ENCODE measurements around the gene PDE2A. TPM values are rescaled to one million over a fixed set of nuclear protein-coding genes. Genes with fewer than 3 reads are reported as not detected.

The PDE2A gene
- total and polyA plus RNA-seq, 10 of the 15 experiments (the other 5 are each of a cell fraction or from before 2014, with no cell fraction given): 0.06 to 0.15 (median 0.11) TPM; not detected in 6

DNA sequence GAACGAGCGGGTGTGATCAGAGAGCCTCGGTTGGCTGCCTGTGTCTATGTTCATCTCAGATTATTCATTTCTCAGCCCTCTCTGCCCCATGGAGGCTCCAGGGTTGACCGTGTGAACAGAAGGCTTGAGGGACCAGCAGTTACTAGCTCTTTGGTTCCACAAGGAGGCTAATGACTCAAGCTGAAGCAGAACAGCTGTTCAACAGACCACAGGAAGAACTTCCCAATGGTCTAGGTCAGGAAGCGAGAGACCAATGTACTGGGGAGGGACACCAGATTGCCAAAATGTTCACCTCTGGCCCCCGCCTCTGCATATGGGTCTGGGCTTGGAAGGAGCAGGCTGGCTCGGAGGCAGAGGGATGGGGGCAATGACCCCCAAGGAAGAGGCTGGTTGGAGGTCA, 14.7 kb upstream of the PDE2A start (continued):
- TF ChIP-seq NR2F1 (conservative IDR thresholded peaks at IDR 0.05) (no peak), SUZ12 (IDR thresholded peaks at IDR 0.05; ENCODE audit: unreplicated experiment) (no peak), RCOR1 (conservative IDR thresholded peaks at IDR 0.05; ENCODE audit: low read depth, low read length) (no peak), MYB (IDR thresholded peaks at IDR 0.05; ENCODE audit: borderline replicate concordance, low read depth, low read length) (no peak), SP1 (IDR thresholded peaks at IDR 0.05; ENCODE audit: low read depth, low read length) (no peak), MEF2B (IDR thresholded peaks at IDR 0.05; ENCODE audit: partially characterized antibody, poor library complexity, severe bottlenecking) (no peak), STAT1 (conservative IDR thresholded peaks at IDR 0.05) (no peak)
- TF ChIP-seq, protein P1, sequence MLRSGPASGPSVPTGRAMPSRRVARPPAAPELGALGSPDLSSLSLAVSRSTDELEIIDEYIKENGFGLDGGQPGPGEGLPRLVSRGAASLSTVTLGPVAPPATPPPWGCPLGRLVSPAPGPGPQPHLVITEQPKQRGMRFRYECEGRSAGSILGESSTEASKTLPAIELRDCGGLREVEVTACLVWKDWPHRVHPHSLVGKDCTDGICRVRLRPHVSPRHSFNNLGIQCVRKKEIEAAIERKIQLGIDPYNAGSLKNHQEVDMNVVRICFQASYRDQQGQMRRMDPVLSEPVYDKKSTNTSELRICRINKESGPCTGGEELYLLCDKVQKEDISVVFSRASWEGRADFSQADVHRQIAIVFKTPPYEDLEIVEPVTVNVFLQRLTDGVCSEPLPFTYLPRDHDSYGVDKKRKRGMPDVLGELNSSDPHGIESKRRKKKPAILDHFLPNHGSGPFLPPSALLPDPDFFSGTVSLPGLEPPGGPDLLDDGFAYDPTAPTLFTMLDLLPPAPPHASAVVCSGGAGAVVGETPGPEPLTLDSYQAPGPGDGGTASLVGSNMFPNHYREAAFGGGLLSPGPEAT (IDR thresholded peaks at IDR 0.05; ENCODE audit: low read depth): no peak

DNA sequence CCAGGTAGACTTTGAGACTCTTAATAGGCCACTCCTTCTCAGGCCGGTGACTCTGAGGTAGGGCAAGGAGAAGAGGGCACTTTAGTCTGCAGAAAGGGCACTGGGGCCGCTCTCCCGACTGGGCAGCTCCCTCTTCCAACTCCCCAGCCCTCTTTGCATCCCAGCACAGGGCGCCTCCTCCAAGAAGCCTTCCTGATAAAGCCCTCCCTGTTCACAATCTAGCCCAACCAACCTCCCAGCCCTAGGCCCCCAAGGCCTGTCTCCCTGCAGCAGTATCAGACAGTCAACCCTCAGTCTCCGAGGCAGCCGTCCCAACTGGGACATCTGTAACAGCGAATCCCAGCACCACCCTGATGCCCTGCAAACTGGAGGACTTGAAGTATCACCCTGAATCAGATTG, 14.3 kb upstream of the PDE2A start:
- CTCF ChIA-PET: no interaction called here
- DNase-seq (ENCODE audit: low read depth, low spot score) (no peak), FAIRE-seq (no peak), ATAC-seq (no peak)
- H2AFZ ChIP-seq (ENCODE audit: control insufficient read depth, low read depth, low read length): no peak overlapping the region
- no peak overlapping the region for H3K4me3 ChIP-seq
- H3K27ac ChIP-seq (ENCODE audit: control insufficient read depth, insufficient read depth): no peak overlapping the region
- H3K36me3 ChIP-seq (ENCODE audit: control insufficient read depth in 2 of 2, insufficient read depth in 2 of 2, low read length in 1 of 2): peaks cover 33 to 37% of the 10 kb centered on the region in 2 experiments
- no TSS peak for BruUV-seq (replicated peaks)
- H3K9ac ChIP-seq (ENCODE audit: control insufficient read depth, insufficient read depth, low read length): no peak overlapping the region
- RAD21 ChIA-PET (ENCODE audit: unreplicated experiment): no interaction called here
- 98% methylated on average over 7 of the region's 7 CpGs for WGBS (ENCODE audit: insufficient coverage, insufficient replicate concordance, low lambda C conversion rate, missing lambda C conversion rate)
- intact Hi-C loops (cut with micrococcal nuclease; ENCODE audit: unreplicated experiment) (no loop called here), in situ Hi-C loops (cut with MboI) (no loop called here)
- no peak overlapping the region for H3K4me2 ChIP-seq (ENCODE audit: control insufficient read depth, insufficient read depth)
- no peaks in the 10 kb centered on the region for H3K27me3 ChIP-seq (replicated peaks in 1 of 2; ENCODE audit: control insufficient read depth in 2 of 2, insufficient read depth in 2 of 2, low read length in 1 of 2)
- H4K20me1 ChIP-seq (ENCODE audit: control insufficient read depth, insufficient read depth): no peaks in the 10 kb centered on the region
- H3K79me2 ChIP-seq (ENCODE audit: control insufficient read depth, insufficient read depth, low read length): no peaks in the 10 kb centered on the region
- H3K9me3 ChIP-seq (replicated peaks; ENCODE audit: control insufficient read depth, insufficient read depth, low read length): no peaks in the 10 kb centered on the region
- no peaks in the 10 kb centered on the region for H3K4me1 ChIP-seq (ENCODE audit: control insufficient read depth, insufficient read depth, low read length)
- SMC1A ChIA-PET (ENCODE audit: uncharacterized antibody, unreplicated experiment): no interaction called here
- POLR2A ChIA-PET: no interaction called here
- TF ChIP-seq BMI1 (IDR thresholded peaks at IDR 0.05; ENCODE audit: borderline replicate concordance) (no peak), SIN3A (IDR thresholded peaks at IDR 0.05; ENCODE audit: low read depth, low read length) (no peak), SUZ12 (IDR thresholded peaks at IDR 0.05; ENCODE audit: unreplicated experiment) (no peak), ZNF622 (IDR thresholded peaks at IDR 0.05) (no peak), CEBPB (IDR thresholded peaks at IDR 0.05; ENCODE audit: borderline replicate concordance in 1 of 2, low read depth in 2 of 2, low read length in 2 of 2) (no peak), MYC (IDR thresholded peaks at IDR 0.05; ENCODE audit: insufficient read depth, insufficient read length, insufficient replicate concordance, low read length, severe bottlenecking) (no peak), ZNF274 (IDR thresholded peaks at IDR 0.05; ENCODE audit: insufficient read depth, insufficient read length) (no peak), FOS (IDR thresholded peaks at IDR 0.05; ENCODE audit: borderline replicate concordance, extremely low read depth, insufficient read length) (no peak), RUNX3 (IDR thresholded peaks at IDR 0.05; ENCODE audit: low read length) (no peak)
- TF ChIP-seq, protein P2, sequence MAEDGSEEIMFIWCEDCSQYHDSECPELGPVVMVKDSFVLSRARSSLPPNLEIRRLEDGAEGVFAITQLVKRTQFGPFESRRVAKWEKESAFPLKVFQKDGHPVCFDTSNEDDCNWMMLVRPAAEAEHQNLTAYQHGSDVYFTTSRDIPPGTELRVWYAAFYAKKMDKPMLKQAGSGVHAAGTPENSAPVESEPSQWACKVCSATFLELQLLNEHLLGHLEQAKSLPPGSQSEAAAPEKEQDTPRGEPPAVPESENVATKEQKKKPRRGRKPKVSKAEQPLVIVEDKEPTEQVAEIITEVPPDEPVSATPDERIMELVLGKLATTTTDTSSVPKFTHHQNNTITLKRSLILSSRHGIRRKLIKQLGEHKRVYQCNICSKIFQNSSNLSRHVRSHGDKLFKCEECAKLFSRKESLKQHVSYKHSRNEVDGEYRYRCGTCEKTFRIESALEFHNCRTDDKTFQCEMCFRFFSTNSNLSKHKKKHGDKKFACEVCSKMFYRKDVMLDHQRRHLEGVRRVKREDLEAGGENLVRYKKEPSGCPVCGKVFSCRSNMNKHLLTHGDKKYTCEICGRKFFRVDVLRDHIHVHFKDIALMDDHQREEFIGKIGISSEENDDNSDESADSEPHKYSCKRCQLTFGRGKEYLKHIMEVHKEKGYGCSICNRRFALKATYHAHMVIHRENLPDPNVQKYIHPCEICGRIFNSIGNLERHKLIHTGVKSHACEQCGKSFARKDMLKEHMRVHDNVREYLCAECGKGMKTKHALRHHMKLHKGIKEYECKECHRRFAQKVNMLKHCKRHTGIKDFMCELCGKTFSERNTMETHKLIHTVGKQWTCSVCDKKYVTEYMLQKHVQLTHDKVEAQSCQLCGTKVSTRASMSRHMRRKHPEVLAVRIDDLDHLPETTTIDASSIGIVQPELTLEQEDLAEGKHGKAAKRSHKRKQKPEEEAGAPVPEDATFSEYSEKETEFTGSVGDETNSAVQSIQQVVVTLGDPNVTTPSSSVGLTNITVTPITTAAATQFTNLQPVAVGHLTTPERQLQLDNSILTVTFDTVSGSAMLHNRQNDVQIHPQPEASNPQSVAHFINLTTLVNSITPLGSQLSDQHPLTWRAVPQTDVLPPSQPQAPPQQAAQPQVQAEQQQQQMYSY (CRISPR knock-in tag; IDR thresholded peaks at IDR 0.05): no peak
- TF ChIP-seq, protein P3, sequence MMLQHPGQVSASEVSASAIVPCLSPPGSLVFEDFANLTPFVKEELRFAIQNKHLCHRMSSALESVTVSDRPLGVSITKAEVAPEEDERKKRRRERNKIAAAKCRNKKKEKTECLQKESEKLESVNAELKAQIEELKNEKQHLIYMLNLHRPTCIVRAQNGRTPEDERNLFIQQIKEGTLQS (IDR thresholded peaks at IDR 0.05; ENCODE audit: borderline replicate concordance, extremely low read depth, low read depth, low read length): no peak
